NCI-H510A (cell line): Measurements from ENCODE around the gene PLA2G4E.

Experiments used
- DNase-seq: peaks from one replicate; lab custom pipeline; 2025; lab: John Stamatoyannopoulos, UW

The PLA2G4E gene

GRCh38 chr15:41936155-41936554, 84.7 kb downstream of the PLA2G4E start:
- DNase-seq = no peak

DNA sequence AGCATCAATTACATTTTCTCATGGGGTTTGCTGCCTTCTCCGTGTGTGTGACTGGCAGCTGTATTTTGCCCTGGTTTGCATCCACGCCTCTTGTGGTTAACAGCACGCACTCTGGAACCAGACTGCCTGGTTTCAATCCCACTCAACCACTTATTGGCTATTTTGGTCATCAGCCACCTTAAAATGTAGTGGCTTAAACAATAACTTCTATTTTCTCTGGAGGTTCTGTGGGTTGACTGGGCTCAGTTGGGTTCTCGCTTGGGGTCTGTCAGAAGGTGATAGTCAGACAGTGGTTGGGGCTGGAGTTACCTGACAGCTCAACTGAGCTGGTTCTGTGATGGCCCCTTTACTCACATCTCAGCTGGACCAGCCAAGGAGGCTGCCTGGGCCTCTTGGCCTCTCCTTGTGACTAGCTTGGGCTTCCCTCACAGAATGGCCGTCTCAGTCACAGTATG, 85.2 kb downstream of the PLA2G4E start:
- no peak for DNase-seq

DNA sequence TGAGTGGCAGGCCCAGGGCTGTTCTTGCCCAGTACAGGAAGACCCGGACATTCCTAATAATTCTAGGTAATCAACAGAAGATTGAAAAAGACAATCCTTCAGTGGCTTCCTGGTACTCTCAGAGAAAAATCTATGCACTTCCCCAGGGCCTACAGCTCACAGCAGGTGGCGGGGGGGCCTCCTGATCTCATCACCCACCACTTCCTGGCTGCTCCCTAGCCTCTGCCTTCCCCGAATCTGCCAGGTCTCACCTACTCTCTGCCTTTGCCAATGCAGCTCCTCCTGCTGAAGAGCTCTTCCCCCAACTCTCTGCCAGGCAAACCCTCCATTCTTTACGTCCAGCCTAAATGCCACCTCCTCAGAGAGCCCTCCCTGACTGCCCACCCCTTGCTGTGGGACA, 86.0 kb downstream of the PLA2G4E start:
- no peak for DNase-seq

GRCh38 chr15:41933771-41934170, 87.1 kb downstream of the PLA2G4E start:
- DNase-seq = no peak

- no peak for DNase-seq
Observed at GRCh38 chr15:41933326-41933725, 87.5 kb downstream of the PLA2G4E start.

DNA sequence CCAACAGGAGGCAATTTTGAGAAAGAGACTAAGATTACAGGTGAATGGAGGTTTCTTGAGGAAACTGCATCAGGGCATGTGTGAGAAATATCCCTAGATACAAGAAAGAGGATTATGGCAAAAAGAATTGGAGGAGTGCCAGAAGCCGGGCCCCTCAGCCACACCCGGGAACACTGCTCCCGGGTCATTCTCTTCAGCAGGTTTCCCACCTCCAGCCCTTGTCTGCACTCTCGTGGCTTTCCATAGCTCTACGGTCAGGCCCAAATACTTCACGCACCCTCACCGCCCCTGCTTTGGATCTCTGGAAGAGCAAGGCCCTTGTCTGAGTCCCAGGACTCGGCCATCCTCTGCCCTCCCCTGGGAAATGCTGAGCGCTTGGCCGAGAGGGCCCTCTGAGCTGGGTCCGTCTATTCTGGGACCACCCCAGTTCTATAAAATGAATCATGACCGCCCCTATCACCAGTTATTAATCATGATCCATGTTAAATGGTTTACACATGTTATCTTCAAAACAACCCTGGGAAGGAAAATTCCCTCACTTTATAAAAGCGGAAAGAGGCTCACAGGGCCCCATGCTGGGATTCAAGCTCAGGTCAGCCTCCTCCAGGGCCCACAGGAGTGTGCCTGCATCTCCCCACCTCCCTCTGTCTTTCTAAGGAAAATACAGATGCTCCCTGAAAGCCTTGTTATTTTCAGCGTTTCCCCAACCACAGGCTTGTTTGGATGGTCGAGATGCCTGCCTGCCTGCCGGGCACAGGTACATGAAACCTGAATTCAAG, 88.1 kb downstream of the PLA2G4E start:
- DNase-seq = no peak

DNA sequence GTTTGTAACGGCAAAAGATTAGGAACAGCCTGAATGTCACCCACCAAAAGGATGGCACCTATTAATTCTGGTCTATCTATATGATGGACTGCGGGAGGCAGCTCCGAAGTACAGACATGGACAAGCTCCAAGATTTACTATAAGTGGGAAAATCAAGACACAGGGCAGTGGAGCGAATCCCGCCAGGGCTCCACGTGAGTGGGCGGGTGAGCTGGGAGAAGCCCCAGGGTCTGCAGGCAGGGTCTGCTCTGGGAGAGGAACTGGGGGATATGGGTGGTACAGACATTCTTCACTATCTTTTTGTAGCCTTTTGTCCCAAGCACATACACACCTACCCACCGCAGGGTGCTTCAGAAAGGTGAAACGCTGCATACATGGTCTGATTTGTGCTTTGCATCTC, 88.7 kb downstream of the PLA2G4E start:
- no peak for DNase-seq
